ENCODE data around the gene ST6GALNAC1.
A peak's percentile ranks its signal among the peaks of the same experiment; 100 is the strongest.

The ST6GALNAC1 gene

GRCh38 chr17:76625496-76625895 lies 18.1 kb downstream of the ST6GALNAC1 start:
- no peak for DNase-seq
- Histone ChIP-seq H3K14ac (ENCODE audit: low read length in 2 of 2) (no peak overlapping the region), H3K4me2 (ENCODE audit: low read length, poor library complexity, severe bottlenecking) (no peak overlapping the region), H3K27ac (ENCODE audit: low read length, poor library complexity, severe bottlenecking) (no peak overlapping the region), H3K27me3 (ENCODE audit: control insufficient read depth in 1 of 2, insufficient read depth in 1 of 2, low read length in 2 of 2) (peaks cover 22 to 41% of the 10 kb centered on the region in 2 experiments), H2AK5ac (ENCODE audit: low read length, severe bottlenecking) (no peak overlapping the region), H3K36me3 (ENCODE audit: control insufficient read depth in 1 of 2, insufficient read depth in 2 of 2, low read depth in 1 of 2, low read length in 2 of 2) (no peaks in the 10 kb centered on the region), H2BK12ac (ENCODE audit: low read length in 2 of 2) (no peak overlapping the region), H3K4me3 (ENCODE audit: insufficient read depth in 1 of 2, low read depth in 1 of 2, low read length in 2 of 2) (no peak overlapping the region), H2BK120ac (ENCODE audit: low read depth, low read length) (no peak overlapping the region), H4K91ac (ENCODE audit: low read length) (no peak overlapping the region), H3K79me1 (replicated peaks; ENCODE audit: low read length, poor library complexity, severe bottlenecking) (no peaks in the 10 kb centered on the region), H3K23ac (ENCODE audit: low read length in 2 of 2) (no peak overlapping the region), H2BK15ac (ENCODE audit: low read depth, poor library complexity, severe bottlenecking) (no peak overlapping the region), H3K9me3 (ENCODE audit: control insufficient read depth, low read length) (no peaks in the 10 kb centered on the region), H3K18ac (ENCODE audit: low read depth in 1 of 2, low read length in 2 of 2) (no peak overlapping the region), H2BK5ac (ENCODE audit: low read depth, low read length, poor library complexity, severe bottlenecking) (no peak overlapping the region), H2AFZ (ENCODE audit: low read depth, low read length) (no peak overlapping the region), H3K9ac (ENCODE audit: low read length) (no peak overlapping the region), H4K8ac (ENCODE audit: low read length) (no peak overlapping the region), H3K4ac (ENCODE audit: low read depth in 1 of 2, low read length in 2 of 2) (no peak overlapping the region), H3K4me1 (ENCODE audit: control insufficient read depth, insufficient read depth, low read depth, low read length) (peaks cover 3% of the 10 kb centered on the region)
- 77% methylated on average over 6 of the region's 6 CpGs for WGBS

- H3K4me1 ChIP-seq (ENCODE audit: control insufficient read depth, insufficient read depth, low read depth, low read length) = peaks cover 3% of the 10 kb centered on the region
- no peak overlapping the region for H2BK12ac ChIP-seq (ENCODE audit: low read length in 2 of 2)
- H3K14ac ChIP-seq (ENCODE audit: low read length in 2 of 2) = no peak overlapping the region
- no peak overlapping the region for H4K91ac ChIP-seq (ENCODE audit: low read length)
- no peak overlapping the region for H2BK15ac ChIP-seq (ENCODE audit: low read depth, poor library complexity, severe bottlenecking)
- peak overlapping the region; percentile 85 for H3K9ac ChIP-seq (ENCODE audit: low read length)
- H3K27me3 ChIP-seq (ENCODE audit: control insufficient read depth in 1 of 2, insufficient read depth in 1 of 2, low read length in 2 of 2) = peaks cover 22 to 34% of the 10 kb centered on the region in 2 experiments
- H3K27ac ChIP-seq (ENCODE audit: low read length, poor library complexity, severe bottlenecking) = peak overlapping the region; percentile 81
- peak; percentile 68 for DNase-seq
- H3K4me3 ChIP-seq (ENCODE audit: insufficient read depth in 1 of 2, low read depth in 1 of 2, low read length in 2 of 2) = peak overlapping the region in 1 of 2 experiments; percentile 48
- peak overlapping the region; percentile 67 for H3K4me2 ChIP-seq (ENCODE audit: low read length, poor library complexity, severe bottlenecking)
- H3K36me3 ChIP-seq (ENCODE audit: control insufficient read depth in 1 of 2, insufficient read depth in 2 of 2, low read depth in 1 of 2, low read length in 2 of 2) = no peaks in the 10 kb centered on the region
- H2BK120ac ChIP-seq (ENCODE audit: low read depth, low read length) = no peak overlapping the region
- H3K9me3 ChIP-seq (ENCODE audit: control insufficient read depth, low read length) = no peaks in the 10 kb centered on the region
- no peak overlapping the region for H3K23ac ChIP-seq (ENCODE audit: low read length in 2 of 2)
- no peak overlapping the region for H3K4ac ChIP-seq (ENCODE audit: low read depth in 1 of 2, low read length in 2 of 2)
- no peak overlapping the region for H4K8ac ChIP-seq (ENCODE audit: low read length)
- peak overlapping the region; percentile 54 for H2BK5ac ChIP-seq (ENCODE audit: low read depth, low read length, poor library complexity, severe bottlenecking)
- WGBS = 20% methylated on average over 15 of the region's 18 CpGs
- no peak overlapping the region for H3K18ac ChIP-seq (ENCODE audit: low read depth in 1 of 2, low read length in 2 of 2)
- H2AFZ ChIP-seq (ENCODE audit: low read depth, low read length) = no peak overlapping the region
- peak overlapping the region; percentile 87 for H2AK5ac ChIP-seq (ENCODE audit: low read length, severe bottlenecking)
- H3K79me1 ChIP-seq (replicated peaks; ENCODE audit: low read length, poor library complexity, severe bottlenecking) = no peaks in the 10 kb centered on the region
Observed at GRCh38 chr17:76623271-76624146, 20.0 kb downstream of the ST6GALNAC1 start.

- Histone ChIP-seq H3K4me3 (ENCODE audit: insufficient read depth in 1 of 2, low read depth in 1 of 2, low read length in 2 of 2) (no peak overlapping the region), H4K8ac (ENCODE audit: low read length) (no peak overlapping the region), H3K4me1 (ENCODE audit: control insufficient read depth, insufficient read depth, low read depth, low read length) (peaks cover 2% of the 10 kb centered on the region), H3K4me2 (ENCODE audit: low read length, poor library complexity, severe bottlenecking) (no peak overlapping the region), H3K27ac (ENCODE audit: low read length, poor library complexity, severe bottlenecking) (no peak overlapping the region), H3K9me3 (ENCODE audit: control insufficient read depth, low read length) (no peaks in the 10 kb centered on the region), H2BK5ac (ENCODE audit: low read depth, low read length, poor library complexity, severe bottlenecking) (no peak overlapping the region), H2AFZ (ENCODE audit: low read depth, low read length) (no peak overlapping the region), H3K14ac (ENCODE audit: low read length in 2 of 2) (no peak overlapping the region), H4K91ac (ENCODE audit: low read length) (no peak overlapping the region), H3K9ac (ENCODE audit: low read length) (no peak overlapping the region), H2BK12ac (ENCODE audit: low read length in 2 of 2) (no peak overlapping the region), H2BK120ac (ENCODE audit: low read depth, low read length) (no peak overlapping the region), H3K4ac (ENCODE audit: low read depth in 1 of 2, low read length in 2 of 2) (no peak overlapping the region), H3K23ac (ENCODE audit: low read length in 2 of 2) (no peak overlapping the region), H3K36me3 (ENCODE audit: control insufficient read depth in 1 of 2, insufficient read depth in 2 of 2, low read depth in 1 of 2, low read length in 2 of 2) (no peaks in the 10 kb centered on the region), H3K79me1 (replicated peaks; ENCODE audit: low read length, poor library complexity, severe bottlenecking) (no peaks in the 10 kb centered on the region), H3K18ac (ENCODE audit: low read depth in 1 of 2, low read length in 2 of 2) (no peak overlapping the region), H2AK5ac (ENCODE audit: low read length, severe bottlenecking) (no peak overlapping the region), H3K27me3 (ENCODE audit: control insufficient read depth in 1 of 2, insufficient read depth in 1 of 2, low read length in 2 of 2) (peaks cover 0 to 25% of the 10 kb centered on the region in 2 experiments), H2BK15ac (ENCODE audit: low read depth, poor library complexity, severe bottlenecking) (no peak overlapping the region)
- WGBS = 78% methylated on average over 2 of the region's 2 CpGs
- DNase-seq = no peak
Observed at GRCh38 chr17:76617838-76618237, 25.7 kb downstream of the ST6GALNAC1 start.

DNA sequence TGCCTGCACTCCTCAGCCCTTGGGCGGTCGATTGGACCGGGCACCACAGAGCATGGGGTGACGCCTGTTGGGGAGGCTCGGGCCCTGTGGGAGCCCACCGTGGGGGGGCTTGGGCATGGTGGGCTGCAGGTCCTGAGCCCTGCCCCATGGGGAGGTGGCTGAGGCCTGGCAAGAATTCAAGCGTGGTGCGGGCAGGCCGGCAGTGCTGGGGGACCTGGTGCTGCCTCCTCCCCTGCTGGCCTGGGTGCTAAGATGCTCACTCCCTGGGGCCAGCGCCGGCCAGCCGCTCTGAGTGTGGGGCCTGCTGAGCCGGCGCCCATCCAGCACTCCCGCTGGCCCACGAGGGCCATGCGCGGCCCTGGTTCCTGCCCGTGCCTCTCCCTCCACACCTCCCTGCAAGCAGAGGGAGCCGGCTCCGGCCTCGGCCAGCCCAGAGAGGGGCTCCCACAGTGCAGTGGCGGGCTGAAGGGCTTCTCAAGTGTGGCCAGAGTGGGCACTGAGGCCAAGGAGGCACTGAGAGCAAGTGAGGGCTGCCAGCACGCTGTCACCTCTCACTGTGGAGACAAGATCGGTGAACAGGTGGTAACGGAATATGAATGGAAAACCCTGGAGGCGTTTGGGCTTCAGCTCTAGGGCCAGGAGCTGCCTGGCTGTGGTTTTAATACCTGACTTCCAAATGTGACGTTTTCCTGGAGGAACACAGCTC lies 28.5 kb downstream of the ST6GALNAC1 start:
- no peak overlapping the region for H3K14ac ChIP-seq (ENCODE audit: low read length in 2 of 2)
- 92% methylated on average over 28 of the region's 28 CpGs for WGBS
- H4K8ac ChIP-seq (ENCODE audit: low read length) = no peak overlapping the region
- no peaks in the 10 kb centered on the region for H3K9me3 ChIP-seq (ENCODE audit: control insufficient read depth, low read length)
- H3K23ac ChIP-seq (ENCODE audit: low read length in 2 of 2) = no peak overlapping the region
- H3K4me2 ChIP-seq (ENCODE audit: low read length, poor library complexity, severe bottlenecking) = no peak overlapping the region
- H3K27ac ChIP-seq (ENCODE audit: low read length, poor library complexity, severe bottlenecking) = no peak overlapping the region
- no peak for DNase-seq
- H3K36me3 ChIP-seq (ENCODE audit: control insufficient read depth in 1 of 2, insufficient read depth in 2 of 2, low read depth in 1 of 2, low read length in 2 of 2) = no peaks in the 10 kb centered on the region
- no peak overlapping the region for H2BK120ac ChIP-seq (ENCODE audit: low read depth, low read length)
- H3K4me3 ChIP-seq (ENCODE audit: insufficient read depth in 1 of 2, low read depth in 1 of 2, low read length in 2 of 2) = no peak overlapping the region
- no peaks in the 10 kb centered on the region for H3K79me1 ChIP-seq (replicated peaks; ENCODE audit: low read length, poor library complexity, severe bottlenecking)
- no peak overlapping the region for H2BK5ac ChIP-seq (ENCODE audit: low read depth, low read length, poor library complexity, severe bottlenecking)
- no peak overlapping the region for H3K18ac ChIP-seq (ENCODE audit: low read depth in 1 of 2, low read length in 2 of 2)
- H2BK12ac ChIP-seq (ENCODE audit: low read length in 2 of 2) = no peak overlapping the region
- H4K91ac ChIP-seq (ENCODE audit: low read length) = peak overlapping the region; percentile 4
- H3K9ac ChIP-seq (ENCODE audit: low read length) = no peak overlapping the region
- no peak overlapping the region for H2AK5ac ChIP-seq (ENCODE audit: low read length, severe bottlenecking)
- H2BK15ac ChIP-seq (ENCODE audit: low read depth, poor library complexity, severe bottlenecking) = no peak overlapping the region
- H3K27me3 ChIP-seq (ENCODE audit: control insufficient read depth in 1 of 2, insufficient read depth in 1 of 2, low read length in 2 of 2) = peaks cover 0 to 40% of the 10 kb centered on the region in 2 experiments
- no peak overlapping the region for H3K4ac ChIP-seq (ENCODE audit: low read depth in 1 of 2, low read length in 2 of 2)
- H3K4me1 ChIP-seq (ENCODE audit: control insufficient read depth, insufficient read depth, low read depth, low read length) = no peaks in the 10 kb centered on the region
- H2AFZ ChIP-seq (ENCODE audit: low read depth, low read length) = no peak overlapping the region

Data from mesenchymal stem cell (in vitro differentiated cells and primary cell).